SIG-M5 treated with dmso at 0.1 percent for 504 hours (cell line): ENCODE data around the gene LMAN2L.

Experiments
- DNase-seq: peaks from one replicate; lab custom pipeline; 2025; ENCODE audit not compliant: unreplicated experiment; lab: John Stamatoyannopoulos, UW

LMAN2L gene

DNA sequence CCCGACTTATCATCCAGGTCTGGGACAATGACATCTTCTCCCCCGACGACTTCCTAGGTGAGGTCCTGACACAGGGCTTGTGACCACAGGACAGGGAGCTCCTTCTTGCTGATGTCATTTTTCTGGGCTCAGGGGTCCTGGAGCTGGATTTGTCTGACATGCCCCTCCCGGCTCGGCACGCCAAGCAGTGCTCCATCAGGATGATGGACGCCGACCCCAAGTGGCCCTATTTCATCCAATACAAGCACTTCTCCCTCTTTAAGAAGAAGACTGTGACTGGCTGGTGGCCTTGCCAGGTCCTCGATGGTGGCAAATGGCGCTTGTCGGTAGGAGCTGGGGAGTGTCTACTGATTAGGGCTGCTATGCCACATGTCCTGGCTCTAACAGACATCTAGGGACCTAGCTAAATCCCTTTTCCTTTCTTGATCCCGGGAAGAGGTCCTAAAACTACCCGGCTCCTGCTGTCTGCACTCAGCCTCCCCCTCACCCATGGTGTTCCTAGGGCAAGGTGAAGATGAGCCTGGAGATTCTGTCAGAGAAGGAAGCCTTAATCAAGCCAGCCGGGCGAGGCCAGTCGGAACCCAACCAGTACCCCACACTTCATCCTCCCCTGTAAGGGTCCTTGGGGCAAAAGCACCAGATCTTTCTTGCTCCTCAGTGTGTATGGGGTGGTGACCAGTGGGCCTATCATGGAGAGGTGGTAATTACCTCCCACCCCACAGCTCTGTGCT is 36.7 kb downstream of the LMAN2L start:
- DNase-seq = no peak

DNA sequence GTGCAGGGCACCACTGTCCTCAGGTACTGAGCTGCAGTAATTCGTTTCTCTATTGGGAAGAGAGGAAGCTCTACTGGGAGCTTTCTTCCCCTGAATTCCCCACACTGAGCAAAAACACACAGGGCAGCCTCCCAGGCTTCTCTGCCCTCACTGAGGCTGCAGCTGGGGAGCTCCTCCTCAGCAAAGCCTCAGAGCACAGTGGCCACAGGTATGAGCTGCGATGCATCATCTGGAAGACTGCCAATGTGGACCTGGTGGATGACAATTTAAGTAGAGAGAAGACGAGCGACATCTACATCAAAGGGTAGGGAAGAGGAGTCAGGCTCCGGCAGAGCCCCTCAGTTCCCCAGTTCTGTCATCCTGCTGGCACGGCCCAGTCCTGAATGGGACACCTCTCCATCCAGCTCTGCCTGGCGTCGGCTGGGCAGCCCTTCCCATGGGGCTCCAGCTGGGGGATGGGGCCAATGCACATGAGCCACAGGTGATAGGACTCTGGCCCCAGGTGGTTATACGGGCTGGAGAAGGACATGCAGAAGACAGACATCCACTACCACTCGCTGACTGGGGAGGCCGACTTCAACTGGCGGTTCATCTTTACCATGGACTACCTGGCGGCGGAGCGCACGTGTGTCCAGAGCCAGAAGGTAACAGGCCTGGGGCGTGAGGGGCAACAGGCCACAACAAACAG is 37.6 kb downstream of the LMAN2L start:
- DNase-seq = no peak

DNA sequence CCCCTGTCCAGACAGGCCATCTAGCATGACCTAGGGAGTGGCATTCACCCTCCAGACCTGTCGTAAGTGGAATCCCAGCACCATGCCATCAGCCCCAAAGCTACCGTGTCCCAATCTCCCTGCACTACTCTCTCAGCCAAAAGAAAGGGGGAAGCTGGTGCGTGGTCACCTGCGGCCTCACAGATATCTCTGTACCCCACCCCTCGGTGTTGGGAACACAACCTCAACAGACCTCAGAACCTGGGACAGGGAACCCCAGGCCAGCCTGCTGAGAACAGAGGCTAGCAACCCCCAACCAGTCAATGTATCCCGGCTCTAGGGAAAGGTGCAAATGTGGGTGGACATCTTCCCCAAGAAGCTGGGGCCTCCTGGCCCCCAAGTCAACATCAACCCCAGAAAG is 38.2 kb downstream of the LMAN2L start:
- DNase-seq = no peak

DNA sequence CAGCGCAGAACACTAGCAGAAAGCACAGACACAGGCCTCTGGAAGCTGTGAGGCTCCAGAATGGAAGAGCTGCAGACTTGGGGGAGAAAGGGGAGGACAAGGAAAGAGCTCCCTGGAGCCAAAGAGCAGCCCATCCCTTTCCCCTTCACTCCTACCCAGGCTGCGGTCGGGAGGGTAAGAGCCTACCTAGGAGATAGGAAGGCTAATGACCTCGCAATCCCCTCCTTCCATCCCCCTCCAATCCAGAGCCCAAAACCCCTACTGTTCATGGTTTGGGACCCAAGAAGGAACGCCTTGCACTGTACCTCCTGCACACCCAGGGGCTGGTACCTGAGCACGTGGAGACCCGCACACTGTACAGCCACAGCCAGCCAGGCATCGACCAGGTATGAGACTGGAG is 39.8 kb downstream of the LMAN2L start:
- DNase-seq = no peak

DNA sequence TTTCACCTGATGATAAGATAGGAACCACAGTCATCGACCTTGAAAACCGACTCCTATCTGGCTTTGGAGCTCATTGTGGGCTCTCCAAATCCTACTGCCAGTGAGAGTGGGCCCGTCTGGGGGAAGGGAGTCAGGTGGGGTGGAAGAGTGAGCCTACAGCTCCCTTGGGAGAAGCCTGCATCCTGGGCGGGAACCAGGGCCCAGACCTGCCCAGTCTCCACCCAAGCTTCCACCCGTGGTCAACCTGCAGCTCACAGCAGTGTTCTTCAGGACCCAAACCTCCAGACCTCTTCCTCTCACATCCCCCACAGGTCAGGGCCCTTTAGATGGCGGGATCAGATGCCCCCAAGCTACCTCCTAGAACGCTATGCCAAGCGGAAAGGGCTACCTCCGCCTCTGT is 40.2 kb downstream of the LMAN2L start:
- DNase-seq = no peak

DNA sequence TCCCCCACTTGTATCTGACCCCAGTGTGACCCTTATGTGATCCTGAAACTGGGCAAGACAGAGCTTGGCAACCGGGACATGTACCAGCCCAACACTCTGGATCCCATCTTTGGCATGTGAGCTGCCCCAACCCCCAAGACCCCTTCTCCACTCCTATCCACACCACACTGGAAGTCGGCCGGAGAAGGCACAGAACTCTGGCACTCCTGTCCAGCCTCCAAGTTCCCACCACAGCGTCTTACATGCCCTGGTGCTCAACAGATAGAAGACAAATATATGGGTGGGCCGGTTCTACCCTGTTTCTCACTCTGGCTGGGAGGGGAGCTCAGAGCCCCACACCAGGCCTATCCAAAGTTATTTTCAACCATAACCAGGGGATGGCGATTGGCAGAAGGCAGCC is 40.8 kb downstream of the LMAN2L start:
- no peak for DNase-seq

DNA sequence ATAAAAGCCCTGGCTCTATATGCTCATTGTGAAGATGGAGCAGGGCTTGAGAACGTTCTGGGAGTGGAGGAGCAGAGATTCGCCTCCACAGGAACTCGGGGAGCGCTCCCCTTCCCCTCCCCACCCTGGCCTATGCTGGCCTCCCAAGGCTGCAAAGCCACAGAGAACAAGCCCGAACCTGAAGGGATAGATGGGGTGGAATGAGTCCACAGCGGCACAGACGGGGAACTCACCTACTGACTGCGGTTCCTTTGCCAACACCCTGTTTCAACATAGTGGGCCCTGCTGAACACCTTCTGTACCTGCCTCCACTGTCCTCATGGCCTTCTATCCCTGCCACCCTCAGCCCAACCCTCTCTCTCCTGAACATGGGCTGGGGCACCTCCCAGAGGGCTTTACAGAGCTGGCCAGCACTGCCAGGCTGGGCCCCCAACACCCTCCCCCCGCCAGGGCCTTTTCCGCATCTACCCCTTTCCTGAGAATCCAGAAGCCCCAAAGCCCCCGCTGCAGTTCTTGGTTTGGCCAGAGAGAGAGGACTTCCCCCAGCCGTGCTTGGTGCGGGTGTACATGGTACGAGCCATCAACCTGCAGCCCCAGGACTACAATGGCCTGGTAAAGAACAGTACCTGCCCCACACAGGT is 41.5 kb downstream of the LMAN2L start:
- no peak for DNase-seq

DNA sequence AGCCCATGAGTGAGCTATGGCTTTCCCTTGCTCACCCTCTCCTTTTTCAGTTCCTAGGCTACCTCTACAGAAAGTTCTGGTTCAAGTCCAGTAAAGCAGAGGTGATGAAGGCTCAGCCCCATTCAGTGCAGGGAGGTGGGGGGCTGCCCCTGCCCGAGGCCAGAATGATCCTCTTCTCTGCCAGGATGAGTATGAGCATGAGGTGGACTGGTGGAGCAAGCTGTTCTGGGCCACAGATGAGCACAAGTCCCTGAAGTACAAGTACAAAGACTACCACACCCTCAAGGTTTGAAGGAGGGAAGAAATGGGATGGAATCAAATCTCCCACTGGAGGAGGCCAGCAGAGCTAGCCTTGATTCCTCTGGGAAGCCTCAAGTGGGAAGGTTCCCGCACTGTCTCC is 42.4 kb downstream of the LMAN2L start:
- no peak for DNase-seq

DNA sequence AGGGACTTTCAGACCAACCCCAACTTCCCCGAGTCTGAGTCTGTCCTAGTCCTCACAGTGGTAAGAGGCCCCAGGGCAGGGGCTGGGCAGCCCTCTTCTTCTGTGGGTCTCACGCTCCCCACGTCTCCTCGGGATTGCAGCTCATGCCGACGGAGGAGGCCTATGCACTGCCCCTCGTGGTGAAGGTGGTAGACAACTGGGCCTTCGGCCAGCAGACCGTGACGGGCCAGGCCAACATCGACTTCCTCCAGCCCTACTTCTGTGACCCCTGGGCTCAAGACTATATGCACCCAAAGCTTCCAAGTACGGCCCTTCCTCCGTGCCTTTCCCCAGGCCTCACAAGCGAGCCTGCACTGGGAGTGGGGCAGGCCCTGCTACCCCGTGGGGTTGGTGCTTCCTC is 44.3 kb downstream of the LMAN2L start:
- DNase-seq = no peak

DNA sequence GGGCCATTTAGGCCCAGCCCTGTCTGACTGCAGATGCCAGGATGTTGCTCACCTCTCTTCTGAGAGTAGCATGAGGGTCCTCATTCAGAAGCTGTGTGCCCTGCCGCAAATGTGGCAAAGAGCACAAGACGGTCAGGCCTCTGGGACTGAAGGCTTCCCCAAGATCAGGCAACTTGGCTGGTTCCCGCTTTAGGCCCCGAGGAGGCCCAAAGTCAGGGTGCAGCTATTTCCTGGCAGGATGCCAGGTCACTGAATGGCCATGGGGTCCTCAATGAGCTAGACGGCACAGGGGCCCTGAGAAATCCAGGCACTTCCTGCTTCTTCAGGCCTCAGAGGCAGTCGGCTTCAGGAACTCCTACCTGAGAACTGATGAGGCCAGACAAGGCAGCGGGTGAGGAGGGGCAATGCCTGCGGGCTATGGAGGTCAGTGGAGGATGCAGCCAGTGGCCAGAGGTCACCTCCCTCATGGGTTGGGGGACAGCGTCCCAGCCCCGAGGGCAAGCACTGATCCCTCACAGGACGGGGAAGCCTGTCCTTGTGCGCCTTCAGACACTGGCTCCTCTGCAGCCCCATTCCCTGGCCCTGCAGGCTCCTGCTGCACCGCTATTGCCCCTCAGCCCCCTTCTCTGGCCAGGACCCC is 44.9 kb downstream of the LMAN2L start:
- no peak for DNase-seq

DNA sequence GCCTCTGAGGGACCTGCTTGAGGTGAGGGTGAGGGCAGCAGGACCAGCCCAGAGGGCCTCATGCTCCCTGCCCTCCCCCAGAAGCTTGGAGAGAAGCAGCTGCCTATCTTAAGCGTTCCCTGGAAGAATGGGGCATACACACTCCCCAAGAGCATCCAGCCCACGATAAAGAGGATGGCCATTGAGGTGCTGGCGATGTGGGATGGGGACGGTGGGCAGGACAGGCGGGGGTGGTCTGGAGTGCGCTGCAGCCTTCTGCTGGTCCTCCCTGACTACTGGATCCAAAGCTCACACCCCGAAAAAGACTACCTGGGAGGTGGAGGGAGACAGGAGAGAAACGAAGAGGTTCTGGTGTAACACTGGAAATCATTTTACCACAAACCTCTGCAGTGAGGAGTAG is 45.6 kb downstream of the LMAN2L start:
- DNase-seq = no peak

DNA sequence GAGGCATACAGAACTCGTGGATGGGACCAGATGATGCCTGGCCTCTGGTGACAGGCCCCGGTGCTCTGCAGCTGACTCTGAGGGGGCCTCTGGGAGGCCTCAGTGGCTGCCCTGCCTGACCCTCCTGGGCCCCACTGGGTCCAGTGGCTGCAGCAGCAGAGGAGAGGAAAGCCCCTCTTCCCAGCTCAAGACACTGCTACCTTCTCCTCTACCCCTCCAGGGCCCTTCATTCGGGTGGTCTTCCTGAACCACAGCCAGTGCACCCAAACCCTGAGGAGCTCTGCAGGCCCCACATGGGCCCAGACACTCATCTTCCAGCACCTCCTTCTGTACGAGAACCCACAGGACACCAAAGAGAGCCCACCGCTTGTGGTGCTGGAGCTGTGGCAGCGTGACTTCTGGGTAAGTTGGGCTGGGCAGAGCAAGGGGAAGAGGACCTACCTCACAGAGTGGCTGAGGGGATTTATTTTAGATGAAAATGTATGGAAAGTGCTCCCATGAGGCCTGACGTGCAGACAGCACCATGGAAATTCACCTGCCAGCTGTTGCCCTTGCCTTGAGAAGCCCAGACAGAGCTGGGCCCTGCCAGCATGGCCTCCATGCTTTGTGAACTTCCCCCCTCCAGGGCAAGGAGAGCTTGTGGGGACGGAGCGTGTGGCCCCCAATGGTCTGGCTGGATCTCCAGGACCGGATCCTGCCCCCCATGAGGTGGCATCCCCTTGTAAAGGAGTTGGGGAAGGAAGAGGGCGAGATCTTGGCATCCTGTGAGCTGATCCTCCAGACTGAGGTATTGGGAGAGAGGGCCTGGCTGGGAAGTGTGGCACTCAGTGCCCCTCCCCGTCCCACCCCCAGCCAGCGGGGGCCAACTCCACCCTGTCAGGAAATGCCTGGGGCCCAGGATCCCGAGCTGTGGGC is 46.3 kb downstream of the LMAN2L start:
- DNase-seq = no peak

DNA sequence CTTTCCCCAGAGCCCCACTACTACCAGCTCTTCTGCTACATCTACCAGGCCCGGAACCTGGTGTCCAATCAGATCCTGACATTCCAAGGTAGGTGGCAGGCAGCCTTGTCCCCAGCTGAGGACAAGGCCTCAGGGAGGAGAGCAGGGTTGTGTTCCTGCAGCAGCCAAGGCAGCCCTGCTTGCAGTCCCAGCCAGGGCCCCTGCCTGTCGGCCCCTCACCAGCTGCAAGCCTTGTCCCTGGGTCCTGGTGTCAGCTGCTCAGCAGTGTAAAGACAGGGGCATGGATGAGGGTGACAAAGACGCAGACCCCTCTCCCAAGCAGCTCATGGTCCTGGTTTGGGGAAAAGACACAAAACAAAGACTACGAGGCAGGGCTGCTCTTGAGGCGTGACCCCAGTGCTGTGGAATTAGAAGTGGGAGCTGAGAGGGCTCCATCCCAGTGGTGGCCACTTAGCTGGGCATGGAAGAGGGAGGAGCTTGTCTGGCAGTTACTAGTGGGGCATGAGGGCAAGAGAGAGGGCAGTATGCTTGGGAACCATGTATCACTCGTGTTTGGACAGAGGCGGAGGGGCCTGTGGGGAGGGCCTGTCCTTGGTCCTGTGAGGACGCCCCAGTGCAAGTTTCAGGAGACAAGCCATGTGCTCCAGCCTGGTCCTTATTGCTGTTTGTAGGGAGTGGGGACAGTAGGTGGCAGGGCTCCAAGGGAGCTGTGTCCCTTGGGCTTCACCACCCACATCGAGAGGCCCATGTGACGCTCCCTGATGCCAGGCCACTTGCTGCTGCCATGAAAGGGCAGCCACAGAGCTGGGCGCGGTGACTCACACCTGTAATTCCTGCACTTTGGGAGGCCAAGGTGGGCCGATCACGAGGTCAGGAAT is 47.5 kb downstream of the LMAN2L start:
- DNase-seq = no peak

DNA sequence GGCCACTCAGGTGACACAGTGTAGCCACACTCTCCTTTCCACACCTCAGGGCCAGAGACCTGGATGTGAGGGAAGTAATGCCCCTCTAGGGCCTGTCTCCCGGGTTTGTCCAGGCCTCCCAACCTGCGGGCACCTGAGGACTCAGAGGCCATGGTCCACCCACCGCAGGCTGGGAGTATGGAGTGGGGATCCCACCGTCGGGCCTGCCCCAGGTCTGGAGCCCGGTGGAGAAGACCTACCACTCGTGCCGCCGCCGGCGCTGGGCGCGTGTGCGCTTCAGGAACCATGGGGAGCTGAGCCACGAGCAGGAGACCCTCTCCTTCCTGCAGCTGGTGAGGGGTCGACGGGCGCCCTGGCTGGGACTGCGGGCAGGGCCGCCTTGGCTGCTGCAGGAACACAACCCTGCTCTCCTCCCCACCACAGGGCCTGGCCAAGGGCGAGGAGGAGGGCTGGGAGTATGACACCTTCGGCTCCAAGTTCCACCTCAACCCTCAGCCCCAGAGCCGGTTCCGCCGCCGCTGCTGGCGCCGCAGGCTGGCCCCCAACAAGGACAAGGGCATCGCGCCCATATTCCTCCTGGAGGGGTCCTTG is 48.7 kb downstream of the LMAN2L start:
- no peak for DNase-seq

DNA sequence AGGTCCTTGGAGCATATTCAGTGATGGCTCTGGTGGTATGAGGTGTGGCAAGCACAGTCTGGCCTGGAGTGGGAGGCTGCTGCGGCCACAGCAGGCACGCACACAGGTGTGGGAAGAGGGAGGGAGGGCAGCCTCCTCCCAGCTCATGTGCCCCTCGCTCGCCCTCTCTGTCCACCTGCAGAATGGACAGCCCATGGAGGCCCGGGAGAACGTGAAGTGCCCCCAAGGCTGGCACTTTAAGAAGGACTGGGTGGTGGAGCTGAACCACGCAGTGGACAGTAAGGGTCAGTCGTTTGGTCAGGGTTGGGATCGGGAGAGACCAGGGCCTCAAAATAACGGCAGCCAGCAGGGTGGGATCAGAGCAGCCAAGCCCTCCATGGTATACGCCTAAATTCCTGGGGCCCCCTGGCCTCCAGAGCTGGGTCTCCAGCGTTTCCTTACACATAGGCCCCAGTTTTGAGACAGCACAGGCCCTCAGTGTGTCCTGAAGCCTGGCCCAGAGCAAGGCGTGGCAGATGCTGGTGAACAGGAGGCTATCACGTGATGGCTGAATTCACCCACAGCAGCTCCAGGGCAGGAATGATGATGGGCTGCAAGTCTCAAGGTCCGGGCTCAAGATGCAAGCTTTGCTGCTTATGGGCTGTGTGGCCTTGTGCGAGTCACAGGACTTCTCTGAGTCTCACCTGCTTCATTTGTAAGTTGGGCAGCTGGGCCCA is 49.4 kb downstream of the LMAN2L start:
- no peak for DNase-seq

DNA sequence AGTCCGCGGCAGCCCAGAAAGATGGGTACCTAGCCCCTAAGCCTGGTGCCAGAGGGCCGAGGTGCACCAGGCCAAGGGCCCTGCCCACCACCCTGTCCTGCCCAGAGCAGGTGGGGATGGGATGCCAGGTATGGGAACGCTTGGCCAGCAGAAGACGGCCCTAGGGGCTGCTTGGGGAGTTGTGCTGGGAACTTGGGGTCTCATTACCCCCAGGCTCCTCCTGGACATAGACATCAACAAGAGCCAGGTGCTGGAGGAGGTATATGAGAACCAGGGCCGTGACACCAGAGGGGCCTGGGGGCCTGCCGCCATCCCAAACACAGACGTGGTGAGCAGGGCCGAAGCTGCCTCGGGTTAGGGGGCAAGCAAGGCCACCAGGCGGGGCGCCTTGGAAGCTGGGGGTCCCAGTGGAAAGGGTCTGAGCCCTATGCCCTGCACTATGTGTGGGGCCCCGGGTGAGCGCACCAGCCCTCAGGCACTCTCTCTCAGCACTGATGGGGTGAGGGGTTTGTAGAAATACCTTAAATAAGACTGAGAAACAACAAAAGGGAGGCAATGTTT is 50.4 kb downstream of the LMAN2L start:
- DNase-seq = no peak

DNA sequence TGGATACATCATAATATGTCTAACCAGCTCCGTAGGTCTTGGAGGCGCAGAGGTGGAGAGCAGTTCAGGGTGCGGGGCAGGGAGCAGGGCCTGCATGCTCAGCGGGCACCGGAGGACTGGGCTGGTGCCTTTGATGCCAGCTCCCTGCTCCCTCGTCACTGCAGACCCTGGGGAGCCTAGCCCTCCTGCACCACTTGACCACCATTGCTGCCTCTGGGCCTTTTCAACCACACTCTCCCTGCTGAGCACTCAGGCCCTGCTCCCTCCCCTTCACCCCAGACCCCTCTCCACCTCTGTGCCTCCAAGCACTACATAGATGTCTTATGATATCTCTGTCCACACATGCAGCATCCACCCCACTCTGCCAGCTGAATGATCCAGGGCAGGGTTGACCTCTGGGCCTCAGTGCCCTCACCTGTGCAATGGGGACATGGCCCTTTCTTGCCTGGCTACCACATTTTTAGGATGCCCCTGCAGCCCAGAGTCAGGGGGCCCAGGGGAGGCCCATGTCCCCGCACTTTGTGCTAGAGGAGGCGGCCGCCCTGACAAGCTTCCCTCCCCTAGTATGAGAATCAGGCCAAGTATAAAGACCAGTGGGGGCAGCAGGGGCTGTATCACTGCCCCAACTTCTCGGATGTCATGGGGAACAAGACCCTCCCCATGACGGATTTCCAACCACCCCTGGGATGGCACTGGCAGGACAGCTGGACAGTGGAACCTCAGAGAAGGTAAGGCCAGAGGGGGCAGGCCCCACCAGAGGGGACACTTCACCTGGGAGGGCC is 51.0 kb downstream of the LMAN2L start:
- DNase-seq = no peak
